HG03520 (cell line): ENCODE data around the gene HESX1.

ENCODE experiments used
- ATAC-seq: cut with Tn5 transposase; IDR thresholded peaks from one replicate; pipeline ENCODE4 v1.9.1; 2021; ENCODE audit warnings: mild to moderate bottlenecking, moderate library complexity; ENCODE audit not compliant: unreplicated experiment

Gene HESX1

GRCh38 chr3:57199895-57200297 is at the start of gene HESX1:
HESX1 (minus strand) TSS chr3:57199978; CDS start chr3:57199918, 60 bp downstream.
- no peak for ATAC-seq

GRCh38 chr3:57244946-57245345 is 45.2 kb upstream of the HESX1 start:
- no peak for ATAC-seq

- ATAC-seq, result no peak
Measured at GRCh38 chr3:57234613-57235575, 35.1 kb upstream of the HESX1 start.

GRCh38 chr3:57233799-57234198 is 34.0 kb upstream of the HESX1 start:
- no peak for ATAC-seq

GRCh38 chr3:57230006-57230405 is 30.2 kb upstream of the HESX1 start:
- ATAC-seq, result no peak

GRCh38 chr3:57227930-57228751 is 28.4 kb upstream of the HESX1 start:
- peak; percentile 41 for ATAC-seq

- peak; percentile 88 for ATAC-seq
Measured at GRCh38 chr3:57227204-57227929, 27.6 kb upstream of the HESX1 start, which contains the start of gene APPL1. APPL1 (plus strand) TSS chr3:57227729; CDS start chr3:57227884, 155 bp downstream.

GRCh38 chr3:57226176-57226575 is 26.4 kb upstream of the HESX1 start:
- no peak for ATAC-seq

GRCh38 chr3:57224856-57225255 is 25.1 kb upstream of the HESX1 start:
- ATAC-seq, result no peak

GRCh38 chr3:57221883-57222282 is 22.1 kb upstream of the HESX1 start:
- no peak for ATAC-seq

- ATAC-seq, result no peak
Measured at GRCh38 chr3:57206423-57206822, 6.6 kb upstream of the HESX1 start.

GRCh38 chr3:57194641-57195040 is 5.1 kb downstream of the HESX1 start:
- no peak for ATAC-seq

- no peak for ATAC-seq
Measured at GRCh38 chr3:57192028-57192427, 7.8 kb downstream of the HESX1 start.

- no peak for ATAC-seq
Measured at GRCh38 chr3:57184526-57184925, 15.3 kb downstream of the HESX1 start.

- no peak for ATAC-seq
Measured at GRCh38 chr3:57179580-57180410, 20.0 kb downstream of the HESX1 start.

- ATAC-seq, result no peak
Measured at GRCh38 chr3:57176045-57176444, 23.7 kb downstream of the HESX1 start.

- ATAC-seq, result no peak
Measured at GRCh38 chr3:57173687-57174086, 26.1 kb downstream of the HESX1 start.

GRCh38 chr3:57170946-57171345 is 28.8 kb downstream of the HESX1 start:
- no peak for ATAC-seq

GRCh38 chr3:57169872-57170623 is 29.7 kb downstream of the HESX1 start:
- peak; percentile 58 for ATAC-seq
